DMS53 (cell line): ENCODE results near the gene GRIK3.

Experiments used
- DNase-seq: peaks from one replicate; lab custom pipeline; 2025; lab: John Stamatoyannopoulos, UW

GRIK3 gene

GRCh38 chr1:36824390-36824861 is 209.9 kb downstream of the GRIK3 start:
- DNase-seq, result no peak

DNA sequence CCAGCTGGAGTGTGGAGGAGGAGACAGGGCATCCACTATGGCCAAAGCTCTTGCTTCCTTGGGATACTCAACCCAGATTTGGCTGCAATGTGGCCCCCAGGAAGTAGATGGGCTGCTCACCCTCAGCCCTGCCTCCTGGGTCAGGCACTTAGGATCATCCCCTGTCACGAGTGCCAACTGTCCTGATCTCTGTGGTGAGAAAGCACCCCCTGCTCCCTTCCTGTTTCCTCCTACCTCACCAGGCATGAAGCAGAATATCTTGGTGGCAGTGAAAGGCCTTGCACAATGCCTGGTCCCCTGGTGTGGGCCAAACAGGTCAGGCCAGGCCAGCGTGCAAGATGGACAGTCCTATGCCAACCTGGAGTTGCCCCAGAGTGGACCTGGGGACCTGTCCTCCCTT is 211.7 kb downstream of the GRIK3 start:
- DNase-seq, result no peak

- no peak for DNase-seq
Observed at GRCh38 chr1:36821386-36821785, 212.9 kb downstream of the GRIK3 start.

DNA sequence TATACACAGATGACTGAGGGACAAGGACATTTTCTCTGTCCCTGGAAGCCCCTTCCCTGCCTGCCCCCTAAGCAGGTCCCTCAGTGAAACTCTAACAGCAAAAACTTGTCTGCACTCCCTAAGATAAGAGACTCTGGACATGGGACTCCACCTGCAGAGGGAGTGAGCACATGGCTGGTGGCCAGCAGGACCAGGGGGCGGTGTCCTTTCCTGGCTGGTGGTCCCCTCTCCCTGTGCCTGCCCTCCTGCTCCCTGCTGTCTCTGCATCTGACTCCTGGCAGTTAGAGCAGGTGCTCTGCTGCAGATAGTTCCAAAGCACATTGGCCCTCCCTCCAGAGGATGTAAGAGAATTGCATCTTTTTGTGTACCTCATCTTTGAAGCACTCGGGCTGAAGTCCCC is 215.5 kb downstream of the GRIK3 start:
- no peak for DNase-seq

DNA sequence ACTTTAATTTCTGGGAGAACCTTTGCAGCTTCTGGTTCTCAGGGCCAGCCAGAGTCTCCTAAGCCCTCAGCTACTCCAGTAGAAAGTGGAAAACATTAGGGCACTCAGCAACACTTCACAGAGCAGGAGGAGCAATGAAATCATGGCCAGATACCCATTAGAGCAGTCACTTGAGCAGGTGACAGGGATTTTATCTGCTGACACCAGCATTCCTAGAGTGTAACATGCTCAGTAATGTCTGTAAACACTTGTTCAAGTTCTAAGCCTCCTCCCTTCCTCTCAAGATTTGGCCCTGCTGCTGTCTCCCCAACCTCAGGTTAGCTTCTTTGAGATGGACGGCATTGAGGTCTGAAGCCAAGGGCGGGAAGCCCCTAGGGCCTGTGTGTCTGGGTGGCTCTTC is 218.0 kb downstream of the GRIK3 start:
- DNase-seq, result no peak

- DNase-seq, result no peak
Observed at GRCh38 chr1:36814774-36815173, 219.5 kb downstream of the GRIK3 start.

DNA sequence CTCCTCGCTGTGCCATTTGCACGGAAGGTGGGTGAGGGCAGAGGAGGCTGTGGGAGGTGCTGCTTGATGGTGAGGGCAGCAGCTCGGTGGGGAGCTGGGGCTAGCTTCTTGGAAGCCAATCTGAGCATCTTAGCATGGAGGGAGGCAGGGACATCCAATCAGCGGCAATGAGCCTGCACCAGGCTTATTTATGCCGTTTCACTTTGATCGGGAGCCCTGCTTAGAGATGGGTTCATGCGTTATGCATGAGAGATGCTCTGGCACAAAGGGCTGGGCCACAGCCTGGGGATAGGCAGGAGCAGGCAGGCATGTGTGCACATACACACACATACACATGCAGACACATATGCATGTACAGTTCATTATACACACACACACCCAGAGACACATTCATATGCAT is 220.2 kb downstream of the GRIK3 start:
- DNase-seq, result no peak

- no peak for DNase-seq
Observed at GRCh38 chr1:36807262-36807661, 227.1 kb downstream of the GRIK3 start.

DNA sequence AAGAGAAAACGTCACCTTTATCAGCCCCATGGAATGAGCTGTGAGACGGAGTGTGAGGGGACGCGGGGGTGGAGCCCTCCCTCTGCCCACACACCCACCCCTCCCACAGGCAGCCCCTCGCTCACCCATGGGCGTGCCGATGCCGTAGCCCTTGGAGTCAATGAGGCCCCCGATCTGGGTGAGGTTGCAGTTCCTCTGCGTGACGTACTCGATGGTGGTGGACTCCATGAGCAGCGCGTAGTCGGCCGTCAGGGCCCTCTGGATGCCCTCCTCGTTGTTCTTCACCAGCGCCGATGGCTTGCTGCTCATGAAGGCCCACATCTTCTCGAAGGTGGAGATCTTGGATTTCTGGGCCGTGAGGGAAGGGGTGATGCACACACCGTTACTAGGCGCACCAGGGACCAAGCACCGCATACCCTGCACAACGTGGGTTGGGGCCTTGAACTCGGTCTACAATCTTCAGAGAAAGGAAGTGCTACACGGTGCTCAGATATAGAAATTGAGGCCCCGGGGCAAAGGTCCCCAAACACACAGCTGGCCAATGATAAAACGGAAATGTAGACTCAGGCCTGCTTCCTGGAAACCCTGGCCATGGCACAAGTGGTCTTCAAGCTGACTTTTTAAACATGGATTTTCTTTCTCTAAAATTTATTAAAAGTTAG is 228.2 kb downstream of the GRIK3 start:
- DNase-seq, result no peak

DNA sequence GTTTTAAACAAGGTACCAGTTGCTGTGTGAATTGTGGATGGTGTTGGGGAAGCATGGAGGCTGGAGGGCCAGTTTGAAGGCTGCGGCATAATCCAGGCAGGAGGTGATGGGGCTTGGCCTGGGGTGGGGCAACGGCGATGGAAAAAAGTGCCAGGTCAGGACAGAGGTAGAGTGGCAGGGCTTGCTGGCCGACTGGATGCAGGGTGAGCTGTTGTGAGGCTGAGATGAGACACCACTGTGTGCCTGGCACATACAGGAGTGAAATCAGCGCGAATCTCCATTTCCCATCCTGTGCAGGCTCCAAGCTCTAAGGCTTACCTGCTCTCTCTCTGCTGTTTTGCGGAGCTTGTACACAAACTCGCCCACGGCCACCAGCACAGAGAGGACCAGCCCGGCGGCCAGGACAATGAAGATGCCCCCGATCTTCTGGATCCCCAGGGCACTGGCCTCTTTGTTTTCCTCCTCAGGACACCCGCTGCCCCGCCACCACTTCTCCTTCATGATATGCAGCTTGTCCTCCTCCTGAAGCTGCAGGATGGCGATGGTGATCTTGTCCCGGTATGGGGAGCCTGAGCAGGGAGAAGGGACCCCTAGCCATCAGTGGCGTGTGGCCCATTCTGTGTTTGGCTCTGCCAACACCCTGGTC is 229.5 kb downstream of the GRIK3 start:
- DNase-seq, result no peak

GRCh38 chr1:36803868-36804570 is 230.3 kb downstream of the GRIK3 start:
- DNase-seq, result no peak

DNA sequence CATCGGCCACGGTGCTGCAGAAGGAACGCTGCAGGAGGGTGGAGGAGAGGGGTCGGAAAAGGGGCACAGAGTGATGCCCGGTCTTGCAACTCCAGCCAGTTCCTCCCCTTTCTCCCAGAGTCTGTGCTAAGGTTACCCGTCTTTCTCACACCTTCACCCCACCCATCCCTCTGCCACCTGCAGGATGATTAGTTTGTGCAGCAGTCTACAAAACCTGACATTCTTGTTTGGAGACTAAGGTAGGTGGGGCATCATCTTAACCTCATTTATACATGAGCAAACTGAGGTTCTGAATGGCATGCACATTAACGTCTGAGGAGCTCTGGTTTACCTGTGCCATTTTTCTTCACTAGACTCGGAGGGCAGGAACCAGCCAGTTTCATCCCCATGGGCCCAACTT is 232.3 kb downstream of the GRIK3 start:
- DNase-seq, result no peak

GRCh38 chr1:36797761-36798160 is 236.6 kb downstream of the GRIK3 start:
- no peak for DNase-seq

- no peak for DNase-seq
Observed at GRCh38 chr1:36796733-36797132, 237.6 kb downstream of the GRIK3 start.

DNA sequence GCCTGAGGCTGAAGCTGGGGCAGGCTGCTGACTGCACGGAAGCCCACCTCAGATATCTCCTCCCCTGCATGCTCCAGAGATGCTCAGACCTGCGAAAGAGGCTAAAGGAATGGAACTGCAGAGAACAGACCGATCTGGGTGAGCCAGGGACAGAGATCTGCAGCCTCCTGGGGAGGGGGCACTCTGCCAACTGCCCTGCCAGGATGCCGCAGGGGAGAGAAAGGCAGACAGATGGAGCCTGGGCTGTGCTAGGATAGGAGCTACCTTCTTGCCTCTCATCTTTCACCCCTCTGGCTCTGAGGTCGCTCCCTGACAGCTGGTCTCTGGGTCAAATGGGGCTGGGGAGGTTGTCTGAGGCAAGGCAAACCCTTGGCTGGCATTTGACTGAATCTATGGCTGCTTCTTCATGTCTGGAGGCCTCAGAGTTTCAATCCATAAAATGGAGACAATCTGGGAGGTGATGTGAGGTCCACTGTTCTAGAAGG is 238.2 kb downstream of the GRIK3 start:
- DNase-seq, result no peak

GRCh38 chr1:36794460-36794859 is 239.9 kb downstream of the GRIK3 start:
- DNase-seq, result no peak

DNA sequence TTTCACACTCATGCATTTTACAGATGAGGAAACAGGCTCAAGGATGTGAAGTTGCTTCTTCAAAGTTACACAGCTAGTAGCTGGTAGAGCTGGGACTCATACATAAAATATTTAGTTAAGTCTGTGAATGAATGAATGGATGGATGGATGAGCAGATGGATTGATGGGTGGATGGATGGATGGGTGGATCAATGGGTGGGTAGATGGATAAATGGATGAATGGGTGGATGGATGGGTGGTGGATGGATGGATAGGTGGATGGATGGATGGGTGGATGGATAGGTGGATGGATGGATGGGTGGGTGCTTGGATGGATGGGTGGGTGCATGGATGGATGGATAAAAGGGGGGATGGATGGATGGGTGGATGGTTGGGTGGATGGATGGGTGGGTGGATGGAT is 240.9 kb downstream of the GRIK3 start:
- no peak for DNase-seq

DNA sequence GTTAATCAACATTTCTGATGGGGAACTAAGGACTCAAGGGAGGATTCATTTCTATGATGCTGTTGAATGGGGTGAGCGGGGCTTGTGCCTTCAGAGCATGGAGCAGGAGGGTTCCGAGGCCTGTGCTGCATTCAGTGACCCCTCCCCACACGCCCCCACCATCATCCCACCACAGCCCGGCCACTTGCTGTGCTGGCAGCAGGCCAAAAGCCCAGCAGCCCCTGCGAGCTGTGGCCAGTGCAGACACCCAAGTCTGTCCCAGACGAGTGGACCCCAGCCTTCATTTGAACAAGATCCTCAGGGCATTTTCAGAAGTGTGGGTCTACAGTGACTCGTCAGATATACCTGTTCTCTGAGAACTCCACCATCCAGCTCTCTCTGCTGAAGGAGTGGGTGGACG is 242.0 kb downstream of the GRIK3 start:
- DNase-seq, result no peak

DNA sequence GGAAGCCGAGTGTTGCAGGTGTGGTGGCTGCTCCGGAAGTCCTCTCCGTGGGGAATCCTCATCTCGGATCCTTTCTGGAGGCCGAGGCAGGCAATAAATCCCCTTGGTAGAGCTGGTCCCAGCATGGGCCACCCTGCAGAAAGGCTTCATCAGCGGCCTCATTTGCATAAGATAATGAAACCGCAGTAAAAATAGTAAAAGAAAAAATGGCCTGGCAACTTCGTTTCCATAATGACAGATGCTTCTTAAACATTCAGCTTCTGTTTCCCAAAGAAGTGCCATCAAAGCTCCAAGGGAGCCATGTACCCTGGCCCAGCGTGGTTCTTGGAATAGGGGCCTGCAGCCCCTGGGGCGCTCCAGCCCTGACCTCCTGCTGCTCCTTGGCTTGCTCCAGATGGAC is 244.1 kb downstream of the GRIK3 start:
- DNase-seq, result no peak

DNA sequence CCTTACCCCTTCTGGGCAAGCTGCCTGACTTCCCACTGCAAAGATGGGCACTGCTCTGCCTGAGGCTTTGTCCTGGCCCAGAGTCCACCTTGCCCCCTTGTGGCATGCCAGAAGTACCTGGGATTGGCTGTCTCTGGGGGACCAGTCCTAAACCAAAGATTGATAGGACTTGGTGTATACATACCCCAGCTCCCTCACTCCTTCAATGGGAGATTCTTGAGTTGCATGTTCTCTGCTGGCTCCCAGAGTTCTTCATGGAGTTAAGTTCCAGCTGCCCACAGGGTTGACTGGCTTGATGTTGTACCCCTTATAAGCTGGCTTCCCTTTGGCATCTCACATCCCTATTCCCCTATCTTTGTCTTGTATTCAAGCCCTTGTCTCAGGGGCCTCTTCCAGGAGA is 244.8 kb downstream of the GRIK3 start:
- no peak for DNase-seq

DNA sequence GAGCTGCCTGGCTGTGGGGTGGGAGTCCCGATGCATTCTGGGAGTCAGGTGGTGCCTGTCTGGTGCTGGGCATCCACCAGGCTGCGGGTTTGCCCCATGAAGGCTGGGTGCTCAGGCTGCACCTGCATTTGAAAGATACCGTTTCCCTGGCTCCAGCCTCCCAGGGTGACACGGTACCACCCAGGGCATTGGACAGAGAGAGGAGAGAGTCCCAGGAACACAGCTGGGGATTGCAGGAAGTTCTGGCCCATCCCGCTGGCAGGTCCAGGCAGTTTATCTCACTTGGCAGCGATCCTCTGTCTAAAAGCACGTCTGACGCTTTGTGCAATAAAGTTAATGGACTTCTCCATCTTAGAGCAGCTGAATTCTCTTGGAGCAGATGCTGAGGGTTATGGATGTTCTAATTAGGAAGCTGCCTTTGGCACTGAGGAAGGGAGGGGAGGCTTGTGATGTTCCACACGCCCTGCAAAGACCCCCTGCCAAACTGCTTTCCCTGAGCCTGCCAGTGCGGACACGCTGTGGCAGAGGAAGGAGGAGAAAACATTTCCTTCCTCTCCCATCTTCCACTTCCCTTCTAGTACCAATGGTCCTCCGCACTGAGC is 246.9 kb downstream of the GRIK3 start:
- no peak for DNase-seq

- no peak for DNase-seq
Observed at GRCh38 chr1:36786425-36786824, 247.9 kb downstream of the GRIK3 start.
